HG03575 (cell line): ENCODE measurements around the gene GALNT5.
"Not testable (repeated sequence)": the region's sequence is repeated elsewhere in the genome, so short reads cannot be mapped to it uniquely, and the experiment has no call there.

ENCODE experiments used
- ATAC-seq: cut with Tn5 transposase; IDR thresholded peaks from one replicate; pipeline ENCODE4 v1.9.1; 2021; ENCODE audit not compliant: unreplicated experiment, insufficient number of reproducible peaks, low FRiP score; ENCODE audit errors: extremely low read depth

The GALNT5 gene

GRCh38 chr2:157257312-157258252 lies at the start of gene GALNT5:
TSS of gene GALNT5 (plus strand) at chr2:157257705. CDS start at chr2:157258083, 378 bp downstream.
- no peak for ATAC-seq

GRCh38 chr2:157216286-157216965 lies 41.1 kb upstream of the GALNT5 start:
- ATAC-seq, result no peak

GRCh38 chr2:157217409-157217808 lies 40.1 kb upstream of the GALNT5 start:
- no peak for ATAC-seq

- no peak for ATAC-seq
Observed at GRCh38 chr2:157218911-157219310, 38.6 kb upstream of the GALNT5 start.

- no peak for ATAC-seq
Observed at GRCh38 chr2:157220502-157220901, 37.0 kb upstream of the GALNT5 start.

GRCh38 chr2:157221394-157221988 lies 36.0 kb upstream of the GALNT5 start:
- no peak for ATAC-seq

GRCh38 chr2:157223624-157224205 lies 33.8 kb upstream of the GALNT5 start:
- ATAC-seq, result no peak

- ATAC-seq, result not testable (repeated sequence)
Observed at GRCh38 chr2:157224448-157224847, 33.1 kb upstream of the GALNT5 start.

GRCh38 chr2:157227592-157227991 lies 29.9 kb upstream of the GALNT5 start:
- no peak for ATAC-seq

- no peak for ATAC-seq
Observed at GRCh38 chr2:157228946-157229345, 28.6 kb upstream of the GALNT5 start.

GRCh38 chr2:157229572-157229971 lies 27.9 kb upstream of the GALNT5 start:
- no peak for ATAC-seq

- no peak for ATAC-seq
Observed at GRCh38 chr2:157231476-157231875, 26.0 kb upstream of the GALNT5 start.

- no peak for ATAC-seq
Observed at GRCh38 chr2:157233506-157233905, 24.0 kb upstream of the GALNT5 start.

GRCh38 chr2:157236404-157236803 lies 21.1 kb upstream of the GALNT5 start:
- ATAC-seq, result no peak

- ATAC-seq, result no peak
Observed at GRCh38 chr2:157238296-157238695, 19.2 kb upstream of the GALNT5 start.

GRCh38 chr2:157244691-157245090 lies 12.8 kb upstream of the GALNT5 start:
- no peak for ATAC-seq

GRCh38 chr2:157245144-157245840 lies 12.2 kb upstream of the GALNT5 start:
- ATAC-seq, result no peak

- peak; percentile 99 for ATAC-seq
Observed at GRCh38 chr2:157245846-157246764, 11.4 kb upstream of the GALNT5 start.
